GM21360 (cell line): ENCODE data around the gene PTH2.
"Not testable (repeated sequence)": the region's sequence is repeated elsewhere in the genome, so short reads cannot be mapped to it uniquely, and the experiment has no call there.

ENCODE experiments used
- ATAC-seq: cut with Tn5 transposase; IDR thresholded peaks from one replicate; pipeline ENCODE4 v1.9.1; 2021; ENCODE audit warnings: mild to moderate bottlenecking, moderate library complexity; ENCODE audit not compliant: unreplicated experiment

The PTH2 gene

GRCh38 chr19:49390131-49390928 is 32.9 kb downstream of the PTH2 start:
- ATAC-seq = no peak

GRCh38 chr19:49389406-49389805 is 33.8 kb downstream of the PTH2 start:
- no peak for ATAC-seq

DNA sequence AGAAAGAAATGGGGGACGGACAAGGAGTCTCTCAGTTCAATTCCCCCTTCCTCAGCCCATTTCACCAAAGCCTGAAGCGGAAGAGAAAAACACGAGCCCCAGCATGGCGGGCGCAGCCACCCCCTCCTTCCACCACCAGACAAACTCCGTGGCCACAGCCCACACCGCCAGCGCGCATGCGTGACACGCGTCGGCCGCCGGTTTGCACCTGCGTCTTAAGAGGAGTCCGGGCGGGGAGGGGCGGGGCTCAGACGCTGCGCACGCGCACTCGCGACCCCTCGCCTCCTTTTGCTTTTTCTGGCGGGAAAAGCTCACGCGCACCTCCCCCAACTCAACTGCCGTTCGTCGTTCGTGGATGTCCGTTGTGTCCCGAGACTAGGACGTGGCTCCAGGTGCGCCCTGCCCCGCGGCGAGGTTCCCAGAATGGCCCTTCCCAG is 35.3 kb downstream of the PTH2 start, which contains the start of gene KASH5:
Gene KASH5, plus strand, starts transcription at position 314 of the 437 bp plus-strand sequence. CDS start 2,635 bp downstream, outside the sequence.
- no peak for ATAC-seq

GRCh38 chr19:49383599-49383998 is 39.6 kb downstream of the PTH2 start:
- no peak for ATAC-seq

DNA sequence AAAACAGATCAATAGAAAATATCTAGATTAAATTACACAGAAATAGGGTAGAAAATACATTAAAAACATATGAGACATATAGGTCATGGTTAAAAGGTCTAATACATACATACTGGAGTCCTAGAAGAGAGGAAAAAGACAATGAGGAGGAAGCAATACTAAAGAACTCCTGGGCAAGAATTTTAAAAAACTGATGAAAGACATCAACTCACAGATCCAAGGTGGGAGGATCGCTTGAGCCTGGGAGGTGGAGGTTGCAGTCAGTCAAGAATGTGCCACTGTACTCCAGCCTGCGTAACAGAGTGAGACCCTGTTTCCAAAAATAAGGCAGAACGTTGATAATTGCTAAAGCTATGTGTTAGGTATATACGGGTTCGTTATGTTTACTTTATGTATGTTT is 40.6 kb downstream of the PTH2 start:
- no peak for ATAC-seq

GRCh38 chr19:49380391-49380790 is 42.9 kb downstream of the PTH2 start:
- ATAC-seq = no peak

GRCh38 chr19:49378512-49378911 is 44.7 kb downstream of the PTH2 start:
- ATAC-seq = no peak

GRCh38 chr19:49374665-49375434 is 48.4 kb downstream of the PTH2 start:
- ATAC-seq = no peak

GRCh38 chr19:49373174-49373573 is 50.1 kb downstream of the PTH2 start:
- not testable (repeated sequence) for ATAC-seq
